ENCODE measurements around the gene MFAP3. TPM values are rescaled to one million over a fixed set of nuclear protein-coding genes. Genes with fewer than 3 reads are reported as not detected.

Gene MFAP3
- total RNA-seq, 1 donor from 2014 or later = 29.4 TPM

DNA sequence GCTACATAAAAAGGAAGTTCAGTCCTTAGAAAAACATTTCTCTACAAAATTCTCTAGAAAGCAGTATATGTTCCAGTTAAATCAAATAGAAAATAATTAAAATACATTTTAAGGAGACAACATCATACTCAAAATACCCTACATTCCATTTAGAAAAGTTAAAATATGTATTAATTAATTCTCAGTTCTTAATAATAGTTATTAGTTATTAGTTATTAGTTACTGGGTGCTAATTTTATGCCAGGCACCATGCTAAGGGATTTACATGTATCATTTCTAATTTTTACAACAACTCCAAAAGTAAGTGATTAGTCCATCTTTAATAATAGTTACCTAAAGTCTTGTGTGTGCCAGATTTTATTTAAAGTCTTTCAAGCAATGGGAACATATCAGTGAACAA lies 38.1 kb upstream of the MFAP3 start:
- intact Hi-C loops (cut with micrococcal nuclease) = no loop called here
- peak overlapping the region; percentile 84 for H3K27ac ChIP-seq (replicated peaks)

DNA sequence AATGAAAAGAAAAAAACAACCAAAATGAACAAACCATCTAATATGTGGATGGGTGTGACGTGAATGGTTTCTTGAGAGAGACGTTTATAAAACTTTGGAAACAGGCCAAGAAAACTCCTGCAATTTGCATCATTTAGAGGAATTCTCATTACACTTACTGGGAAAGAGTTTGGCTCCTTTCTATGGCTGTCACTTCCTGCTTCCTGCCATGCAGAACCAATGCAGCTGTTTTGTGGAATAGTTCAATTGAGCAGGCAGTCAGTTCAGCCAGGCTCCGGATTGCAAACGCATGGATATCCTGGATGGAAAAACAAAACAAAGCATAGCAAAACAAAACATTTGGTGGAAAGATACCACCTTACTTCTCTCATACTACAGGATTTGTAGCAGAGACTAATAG lies 36.7 kb upstream of the MFAP3 start:
- intact Hi-C loops (cut with micrococcal nuclease) = no loop called here

More for the DNA sequence above, 38.1 kb upstream of the MFAP3 start:
- Histone ChIP-seq H3K4me3 (no peak overlapping the region), H3K9me3 (replicated peaks) (no peaks in the 10 kb centered on the region), H3K27me3 (ENCODE audit: low read depth) (no peaks in the 10 kb centered on the region), H3K4me1 (peaks cover 31% of the 10 kb centered on the region), H3K36me3 (peaks cover 54% of the 10 kb centered on the region)
- TF ChIP-seq, protein P1, sequence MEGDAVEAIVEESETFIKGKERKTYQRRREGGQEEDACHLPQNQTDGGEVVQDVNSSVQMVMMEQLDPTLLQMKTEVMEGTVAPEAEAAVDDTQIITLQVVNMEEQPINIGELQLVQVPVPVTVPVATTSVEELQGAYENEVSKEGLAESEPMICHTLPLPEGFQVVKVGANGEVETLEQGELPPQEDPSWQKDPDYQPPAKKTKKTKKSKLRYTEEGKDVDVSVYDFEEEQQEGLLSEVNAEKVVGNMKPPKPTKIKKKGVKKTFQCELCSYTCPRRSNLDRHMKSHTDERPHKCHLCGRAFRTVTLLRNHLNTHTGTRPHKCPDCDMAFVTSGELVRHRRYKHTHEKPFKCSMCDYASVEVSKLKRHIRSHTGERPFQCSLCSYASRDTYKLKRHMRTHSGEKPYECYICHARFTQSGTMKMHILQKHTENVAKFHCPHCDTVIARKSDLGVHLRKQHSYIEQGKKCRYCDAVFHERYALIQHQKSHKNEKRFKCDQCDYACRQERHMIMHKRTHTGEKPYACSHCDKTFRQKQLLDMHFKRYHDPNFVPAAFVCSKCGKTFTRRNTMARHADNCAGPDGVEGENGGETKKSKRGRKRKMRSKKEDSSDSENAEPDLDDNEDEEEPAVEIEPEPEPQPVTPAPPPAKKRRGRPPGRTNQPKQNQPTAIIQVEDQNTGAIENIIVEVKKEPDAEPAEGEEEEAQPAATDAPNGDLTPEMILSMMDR (IDR thresholded peaks at IDR 0.05; ENCODE audit: borderline replicate concordance) = no peak
- DNase-seq = no peak

DNA sequence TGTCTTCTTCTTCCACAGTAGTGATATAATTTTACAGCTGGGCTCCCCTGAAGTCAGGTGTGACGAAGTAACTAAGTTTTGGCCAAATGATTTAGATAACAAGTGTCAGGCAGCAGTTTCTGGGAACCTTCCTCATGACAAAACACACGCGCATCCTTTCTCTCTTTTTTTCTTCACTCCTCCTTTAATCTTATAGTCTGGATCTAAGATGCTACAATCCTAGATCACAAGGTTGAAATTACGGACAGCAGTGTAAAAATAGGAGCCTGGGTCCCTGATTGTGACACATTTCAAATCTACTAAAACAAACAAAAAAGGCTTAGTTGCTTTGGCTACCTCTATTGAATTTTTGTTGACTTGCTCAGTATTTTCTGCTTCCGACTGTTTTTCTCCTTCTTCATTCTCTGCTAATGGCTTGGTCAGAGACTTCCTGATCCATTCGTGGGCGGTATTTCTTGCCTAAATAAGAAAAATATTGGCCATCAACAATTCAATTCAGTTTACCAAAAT lies 36.2 kb upstream of the MFAP3 start:
- DNase-seq = no peak
- peaks cover 39% of the 10 kb centered on the region for H3K36me3 ChIP-seq
- no peak overlapping the region for H3K4me3 ChIP-seq
- H3K27ac ChIP-seq (replicated peaks) = peak overlapping the region; percentile 84
- no peaks in the 10 kb centered on the region for H3K9me3 ChIP-seq (replicated peaks)
- no peaks in the 10 kb centered on the region for H3K27me3 ChIP-seq (ENCODE audit: low read depth)
- H3K4me1 ChIP-seq = peaks cover 32% of the 10 kb centered on the region
- TF ChIP-seq, protein P1 (IDR thresholded peaks at IDR 0.05; ENCODE audit: borderline replicate concordance) = no peak
- intact Hi-C loops (cut with micrococcal nuclease) = no loop called here

More for the DNA sequence above, 36.7 kb upstream of the MFAP3 start:
- H3K4me1 ChIP-seq = peaks cover 32% of the 10 kb centered on the region
- no peaks in the 10 kb centered on the region for H3K9me3 ChIP-seq (replicated peaks)
- no peaks in the 10 kb centered on the region for H3K27me3 ChIP-seq (ENCODE audit: low read depth)
- peaks cover 44% of the 10 kb centered on the region for H3K36me3 ChIP-seq
- no peak for DNase-seq
- H3K27ac ChIP-seq (replicated peaks) = peak overlapping the region; percentile 84
- TF ChIP-seq, protein P1 (IDR thresholded peaks at IDR 0.05; ENCODE audit: borderline replicate concordance) = no peak
- no peak overlapping the region for H3K4me3 ChIP-seq

DNA sequence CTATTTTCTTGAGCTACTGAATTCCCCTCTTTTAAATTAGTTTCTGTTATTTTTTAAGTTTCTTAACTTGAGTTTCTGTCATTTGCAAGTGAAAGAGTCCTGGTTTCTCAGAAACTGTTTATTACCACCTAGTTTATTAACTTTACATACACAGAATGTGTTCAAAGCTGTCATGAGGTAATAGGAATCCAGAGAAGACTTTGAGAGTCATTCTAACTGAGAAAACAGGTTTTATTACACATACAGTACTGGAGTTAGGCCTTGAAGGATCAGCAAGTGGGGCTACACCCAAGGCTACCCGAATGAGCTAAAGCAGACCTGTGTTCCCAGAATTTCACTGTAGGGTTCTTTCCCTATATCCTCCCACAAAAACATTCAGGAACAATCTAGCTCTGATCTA lies 33.1 kb upstream of the MFAP3 start:
- H3K36me3 ChIP-seq = peaks cover 15% of the 10 kb centered on the region
- peaks cover 37% of the 10 kb centered on the region for H3K4me1 ChIP-seq
- intact Hi-C loops (cut with micrococcal nuclease) = no loop called here
- no peak for DNase-seq
- H3K4me3 ChIP-seq = no peak overlapping the region
- H3K27ac ChIP-seq (replicated peaks) = no peak overlapping the region
- TF ChIP-seq, protein P1 (IDR thresholded peaks at IDR 0.05; ENCODE audit: borderline replicate concordance) = no peak
- H3K27me3 ChIP-seq (ENCODE audit: low read depth) = no peaks in the 10 kb centered on the region
- H3K9me3 ChIP-seq (replicated peaks) = no peaks in the 10 kb centered on the region

DNA sequence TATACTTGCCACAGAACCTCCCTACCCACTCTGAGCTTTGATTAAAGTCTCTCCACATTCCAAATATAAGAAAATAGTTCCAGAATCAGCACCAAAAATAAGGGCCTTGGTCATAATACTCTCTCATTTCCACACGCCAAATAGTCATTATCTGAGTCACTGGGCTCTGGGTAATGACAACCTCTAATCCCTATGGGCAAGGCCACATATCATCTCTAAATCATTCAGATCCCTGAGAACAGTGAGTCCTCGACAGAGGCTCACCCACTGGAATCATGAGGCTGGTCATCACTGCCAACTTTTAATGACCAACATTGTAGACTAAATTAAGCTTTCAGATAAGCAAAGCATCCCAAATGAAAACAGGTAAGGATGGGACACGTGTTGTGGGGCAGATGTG lies 28.1 kb upstream of the MFAP3 start:
- intact Hi-C loops (cut with micrococcal nuclease) = no loop called here

More for the DNA sequence above, 28.1 kb upstream of the MFAP3 start:
- TF ChIP-seq, protein P1 (IDR thresholded peaks at IDR 0.05; ENCODE audit: borderline replicate concordance) = no peak
- Histone ChIP-seq H3K9me3 (replicated peaks) (no peaks in the 10 kb centered on the region), H3K36me3 (peaks cover 20% of the 10 kb centered on the region), H3K4me3 (no peak overlapping the region), H3K27ac (replicated peaks) (no peak overlapping the region), H3K27me3 (ENCODE audit: low read depth) (no peaks in the 10 kb centered on the region), H3K4me1 (peaks cover 19% of the 10 kb centered on the region)
- no peak for DNase-seq
